ENCODE results near the gene UGT1A5.

- TF ChIP-seq CTCF (IDR thresholded peaks at IDR 0.05) (no peak), POLR2A (IDR thresholded peaks at IDR 0.05) (no peak)
Observed at GRCh38 chr2:233816771-233817170, 104.1 kb downstream of the UGT1A5 start.
